ENCODE measurements around the gene NBR1. TPM values are rescaled to one million over a fixed set of nuclear protein-coding genes. Genes with fewer than 3 reads are reported as not detected.
A peak's percentile ranks its signal among the peaks of the same experiment; 100 is the strongest.
"Not testable (repeated sequence)": the region's sequence is repeated elsewhere in the genome, so short reads cannot be mapped to it uniquely, and the experiment has no call there.

The NBR1 gene
- total RNA-seq, 1 experiment from 2014 or later, result 60.8 TPM

DNA sequence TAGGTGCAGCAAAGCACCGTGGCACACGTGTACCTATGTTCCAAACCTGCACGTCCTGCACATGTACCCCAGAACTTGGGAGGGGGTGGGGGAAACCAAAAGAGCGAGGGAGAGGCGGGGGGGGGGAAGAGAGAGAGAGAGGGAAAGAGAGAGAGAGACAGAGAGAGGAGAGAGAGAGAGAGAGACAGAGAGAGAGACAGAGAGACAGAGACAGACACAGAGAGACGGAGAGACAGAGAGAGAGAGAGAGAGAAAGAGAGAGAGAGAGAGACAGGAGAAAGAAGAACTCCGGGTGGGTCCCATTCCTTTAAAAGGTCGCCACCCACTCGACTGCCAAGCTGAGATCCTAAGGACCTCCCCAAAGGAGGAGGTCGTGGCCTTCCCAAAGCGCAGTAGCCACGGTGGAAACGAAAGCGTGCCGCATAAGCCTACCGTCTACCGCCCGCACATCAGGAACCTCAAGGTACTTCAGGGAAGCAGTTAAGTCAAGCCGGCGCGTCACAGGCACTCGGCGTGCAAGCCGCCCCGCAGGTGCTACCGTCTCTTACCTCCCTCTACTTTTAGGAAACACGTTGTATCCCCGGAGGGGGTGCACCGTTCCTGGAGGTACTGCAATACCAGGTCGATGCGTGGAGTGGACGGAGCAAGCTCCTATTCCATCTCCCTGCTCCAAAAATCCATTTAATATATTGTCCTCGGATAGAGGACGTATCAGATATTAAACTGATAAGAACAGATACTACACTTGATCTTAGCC is 69.8 kb downstream of the NBR1 start:
- H3K27me3 ChIP-seq (ENCODE audit: insufficient read depth, low read length); H4K20me1 ChIP-seq (ENCODE audit: insufficient read depth); H3K4me3 ChIP-seq (replicated peaks in 1 of 2; ENCODE audit: low read depth in 1 of 2, low read length in 2 of 2); POLR2A ChIA-PET; H3K9ac ChIP-seq (ENCODE audit: low read length); H3K4me2 ChIP-seq (ENCODE audit: low read length); DNase-seq (ENCODE audit: low read depth, low spot score); H3K27ac ChIP-seq (ENCODE audit: low read depth, low read length); H3K36me3 ChIP-seq (ENCODE audit: control insufficient read depth in 1 of 2, insufficient read depth in 2 of 2, low read length in 2 of 2); H3K9me2 ChIP-seq (ENCODE audit: insufficient read depth); H2AFZ ChIP-seq (ENCODE audit: low read depth, low read length, poor library complexity, severe bottlenecking); H3K9me3 ChIP-seq (ENCODE audit: control insufficient read depth in 1 of 2, insufficient read depth in 1 of 2, low read depth in 1 of 2, low read length in 2 of 2); CTCF ChIA-PET; BruUV-seq (replicated peaks); H3K79me2 ChIP-seq (ENCODE audit: insufficient read depth, low read length); H3K4me1 ChIP-seq (ENCODE audit: control insufficient read depth in 1 of 2, insufficient read depth in 2 of 2, low read length in 2 of 2); intact Hi-C loops (cut with micrococcal nuclease); RAD21 ChIA-PET (ENCODE audit: low non-redundant PET in 1 of 2, low total read pairs in 2 of 2, uncharacterized antibody in 2 of 2, unreplicated experiment in 2 of 2): not testable (repeated sequence)
- peak; percentile 75 for ATAC-seq

DNA sequence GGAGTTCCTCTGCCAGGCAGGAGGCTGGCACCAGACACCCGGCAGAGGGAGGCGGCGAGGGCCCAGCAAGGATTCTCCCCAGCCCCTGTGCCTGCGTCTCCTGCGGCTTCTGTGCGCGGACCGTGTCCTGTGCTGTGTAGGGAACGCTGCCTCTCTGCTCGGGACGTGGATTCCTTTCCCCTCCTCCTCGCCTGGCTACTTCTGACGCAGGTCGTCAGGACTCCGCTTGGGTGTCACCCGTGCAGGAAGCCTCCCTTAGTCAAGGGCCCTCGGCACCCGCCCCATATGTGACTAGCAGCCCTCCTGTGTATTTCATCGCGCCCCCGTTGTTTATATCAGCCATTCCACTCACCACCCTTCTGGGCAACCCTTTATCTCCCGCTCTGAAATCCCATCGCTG is 75.4 kb downstream of the NBR1 start:
- H3K79me2 ChIP-seq (ENCODE audit: insufficient read depth, low read length); H3K4me1 ChIP-seq (ENCODE audit: control insufficient read depth in 1 of 2, insufficient read depth in 2 of 2, low read length in 2 of 2); intact Hi-C loops (cut with micrococcal nuclease); H3K27me3 ChIP-seq (ENCODE audit: insufficient read depth, low read length); H3K4me2 ChIP-seq (ENCODE audit: low read length); H2AFZ ChIP-seq (ENCODE audit: low read depth, low read length, poor library complexity, severe bottlenecking); H3K27ac ChIP-seq (ENCODE audit: low read depth, low read length); H3K4me3 ChIP-seq (replicated peaks in 1 of 2; ENCODE audit: low read depth in 1 of 2, low read length in 2 of 2); DNase-seq (ENCODE audit: low read depth, low spot score); ATAC-seq; H4K20me1 ChIP-seq (ENCODE audit: insufficient read depth); BruUV-seq (replicated peaks); H3K9ac ChIP-seq (ENCODE audit: low read length); H3K9me2 ChIP-seq (ENCODE audit: insufficient read depth); RAD21 ChIA-PET (ENCODE audit: low non-redundant PET in 1 of 2, low total read pairs in 2 of 2, uncharacterized antibody in 2 of 2, unreplicated experiment in 2 of 2); H3K9me3 ChIP-seq (ENCODE audit: control insufficient read depth in 1 of 2, insufficient read depth in 1 of 2, low read depth in 1 of 2, low read length in 2 of 2); CTCF ChIA-PET; POLR2A ChIA-PET; H3K36me3 ChIP-seq (ENCODE audit: control insufficient read depth in 1 of 2, insufficient read depth in 2 of 2, low read length in 2 of 2): not testable (repeated sequence)

Other genes with a start within 250 kb of the NBR1 start
- 65.9 TPM for gene AARSD1, start 206.8 kb upstream of the NBR1 start, total RNA-seq (2021; ENCODE audit: unreplicated experiment)
- gene PTGES3L, start 191.1 kb upstream of the NBR1 start, total RNA-seq (2021; ENCODE audit: unreplicated experiment), result 1.7 TPM
- gene RUNDC1, start 190.6 kb upstream of the NBR1 start, total RNA-seq (2021; ENCODE audit: unreplicated experiment), result 13.0 TPM
- gene RPL27, start 172.8 kb upstream of the NBR1 start, total RNA-seq (2021; ENCODE audit: unreplicated experiment), result 1,295 TPM
- gene IFI35, start 164.4 kb upstream of the NBR1 start, total RNA-seq (2021; ENCODE audit: unreplicated experiment), result 14.8 TPM
- gene VAT1, start 148.8 kb upstream of the NBR1 start, total RNA-seq (2021; ENCODE audit: unreplicated experiment), result 197 TPM
- gene RND2, start 146.0 kb upstream of the NBR1 start, total RNA-seq (2021; ENCODE audit: unreplicated experiment), result 0.66 TPM
- 44.1 TPM for gene BRCA1, start 45.9 kb upstream of the NBR1 start, total RNA-seq (2021; ENCODE audit: unreplicated experiment)
- gene TMEM106A, start 40.7 kb downstream of the NBR1 start, total RNA-seq (2021; ENCODE audit: unreplicated experiment), result 3.5 TPM
- not detected for gene CCDC200, start 57.4 kb downstream of the NBR1 start, total RNA-seq (2021; ENCODE audit: unreplicated experiment)
- 5,800 TPM for gene RNU2-1, start 62.8 kb downstream of the NBR1 start, total RNA-seq (2021; ENCODE audit: unreplicated experiment)
- gene ARL4D, start 227.8 kb downstream of the NBR1 start, total RNA-seq (2021; ENCODE audit: unreplicated experiment), result 11.5 TPM